Stimulated activated naive CD8-positive, alpha-beta T cell treated with anti-CD3 and anti-CD28 coated beads, Interleukin-15, Interleukin-2, amounts not matched to agents 100 U/mL and 50 U/mL, for 24 hours (primary cell): Measurements from ENCODE around the gene KRTAP10-5.
"Not testable (repeated sequence)": the region's sequence is repeated elsewhere in the genome, so short reads cannot be mapped to it uniquely, and the experiment has no call there.

Experiments
- ATAC-seq: fragments of 150-1000 bp; cut with Tn5 transposase; one replicate; pipeline ENCODE4 v1.10.0; 2021
- DNase-seq: peaks from one replicate; pipeline ENCODE4 v3.0.0; 2021

KRTAP10-5 gene

GRCh38 chr21:44571844-44572782, 8.3 kb downstream of the KRTAP10-5 start:
- DNase-seq: no peak
- no peak for ATAC-seq

GRCh38 chr21:44571296-44571695, 9.1 kb downstream of the KRTAP10-5 start:
- DNase-seq: no peak
- no peak for ATAC-seq

GRCh38 chr21:44569861-44570517, 10.4 kb downstream of the KRTAP10-5 start:
- DNase-seq (no peak), ATAC-seq (no peak)

DNA sequence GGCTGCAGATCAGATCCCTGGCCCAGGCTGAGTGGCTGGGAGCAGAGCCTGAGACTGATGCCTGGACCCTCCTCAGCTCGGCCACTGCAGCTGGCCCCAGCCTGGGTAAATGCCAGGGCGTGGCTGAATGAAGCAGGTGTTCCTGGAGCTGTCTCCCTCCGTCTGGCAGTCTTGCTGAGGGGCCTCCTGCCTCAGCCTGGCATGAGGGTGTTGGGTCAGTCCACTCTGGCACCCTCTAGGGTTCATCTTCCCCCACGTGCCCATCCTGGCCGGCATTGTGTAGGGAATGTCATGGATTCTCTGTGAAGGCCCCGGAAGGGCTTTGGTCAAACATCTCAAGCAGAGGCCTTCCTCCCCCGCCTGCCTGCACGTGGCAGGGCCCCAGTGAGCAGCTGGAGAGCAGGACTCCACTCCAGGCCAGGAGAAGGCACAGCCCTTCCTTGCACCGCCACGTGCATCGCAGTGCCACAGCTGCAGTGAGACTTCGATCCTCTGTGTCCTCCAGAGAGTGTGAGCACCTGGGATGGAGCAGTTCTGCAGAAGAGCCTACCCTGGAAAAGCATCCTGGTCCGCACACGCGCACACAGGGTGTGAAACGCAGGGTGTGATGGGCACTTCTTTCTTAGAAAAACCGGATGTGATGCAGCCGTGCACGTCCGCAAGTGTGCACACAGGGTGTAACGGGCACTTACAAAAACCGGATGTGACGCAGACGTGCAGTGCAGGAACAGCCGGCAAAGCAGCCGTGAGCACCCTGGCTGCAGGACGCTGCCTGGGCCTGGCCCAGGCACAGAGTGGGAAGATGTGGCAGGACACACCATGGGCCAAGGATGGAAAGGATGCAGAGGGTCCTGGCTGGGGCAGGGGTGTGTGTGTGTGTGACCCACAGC, 11.5 kb downstream of the KRTAP10-5 start:
- DNase-seq (no peak), ATAC-seq (peak; percentile 28)

DNA sequence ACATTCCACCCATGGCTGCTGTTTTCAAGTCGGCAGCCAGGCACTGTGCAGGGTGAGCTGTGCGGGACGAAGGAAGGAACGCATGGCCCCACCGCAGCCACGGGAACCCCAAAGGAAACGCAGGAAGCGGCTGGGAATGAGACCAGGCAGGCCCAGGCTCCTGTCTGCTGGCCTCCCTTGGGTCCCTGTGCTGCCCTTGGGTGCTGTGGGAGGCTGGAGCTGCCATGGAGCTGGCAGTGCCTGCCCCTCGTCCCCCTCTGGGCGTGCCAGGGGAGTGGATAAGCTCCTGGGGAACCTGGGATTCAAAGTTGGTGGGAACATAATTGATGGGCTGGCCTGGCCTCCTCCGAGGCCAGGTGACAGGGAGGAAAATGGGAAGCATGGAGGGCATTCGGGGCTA, 12.1 kb downstream of the KRTAP10-5 start:
- ATAC-seq (no peak), DNase-seq (no peak)

DNA sequence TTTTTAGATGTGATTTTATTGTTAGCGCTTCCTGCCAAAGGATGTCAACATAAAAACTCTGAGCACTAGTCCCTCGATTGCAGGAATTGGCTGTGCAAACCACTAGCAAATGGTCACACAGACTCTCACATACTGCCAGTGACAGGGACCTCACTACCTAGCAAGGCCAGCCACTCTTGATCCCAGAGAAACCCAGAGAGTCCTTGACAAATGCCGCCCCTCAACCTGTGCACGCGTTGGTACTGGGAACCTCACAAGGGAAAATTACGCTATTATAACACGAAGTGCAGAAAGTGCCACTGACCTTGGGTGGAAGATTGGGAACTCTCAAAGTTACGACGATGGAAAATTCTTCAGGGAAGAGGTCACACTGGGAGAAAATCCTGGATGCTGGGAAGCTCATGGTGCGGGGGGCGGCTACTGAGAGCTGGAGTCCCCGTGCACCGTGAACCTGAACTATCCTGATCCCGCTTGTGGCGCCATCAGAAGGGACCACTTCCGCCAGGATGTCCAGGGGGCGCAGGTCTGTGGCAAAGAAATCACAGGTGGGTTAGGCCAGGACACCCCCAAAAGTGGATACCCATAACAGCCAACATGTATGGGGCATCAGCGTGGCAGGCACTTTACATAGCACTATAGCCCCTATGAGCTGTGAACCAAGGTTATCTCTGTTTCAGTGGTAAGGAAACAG, 12.8 kb downstream of the KRTAP10-5 start:
- ATAC-seq (no peak), DNase-seq (no peak)

DNA sequence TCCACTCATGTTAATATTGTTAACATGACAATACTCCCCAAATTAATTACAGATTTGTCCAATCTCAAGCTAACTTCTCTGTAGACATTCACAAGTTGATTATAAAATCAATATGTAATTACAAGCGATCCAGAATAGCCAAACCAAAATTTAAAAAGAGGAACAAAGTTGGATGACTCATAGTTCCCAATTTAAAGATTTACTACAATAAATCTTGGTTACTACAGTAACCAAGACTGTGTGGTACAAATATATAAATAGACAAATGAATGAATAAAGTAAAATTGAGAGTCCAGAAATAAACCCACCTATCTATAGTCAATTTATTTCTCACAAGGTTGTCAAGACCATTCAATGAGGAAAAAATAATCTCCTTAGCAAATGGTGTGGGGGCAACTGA, 14.0 kb downstream of the KRTAP10-5 start:
- DNase-seq: no peak
- no peak for ATAC-seq

DNA sequence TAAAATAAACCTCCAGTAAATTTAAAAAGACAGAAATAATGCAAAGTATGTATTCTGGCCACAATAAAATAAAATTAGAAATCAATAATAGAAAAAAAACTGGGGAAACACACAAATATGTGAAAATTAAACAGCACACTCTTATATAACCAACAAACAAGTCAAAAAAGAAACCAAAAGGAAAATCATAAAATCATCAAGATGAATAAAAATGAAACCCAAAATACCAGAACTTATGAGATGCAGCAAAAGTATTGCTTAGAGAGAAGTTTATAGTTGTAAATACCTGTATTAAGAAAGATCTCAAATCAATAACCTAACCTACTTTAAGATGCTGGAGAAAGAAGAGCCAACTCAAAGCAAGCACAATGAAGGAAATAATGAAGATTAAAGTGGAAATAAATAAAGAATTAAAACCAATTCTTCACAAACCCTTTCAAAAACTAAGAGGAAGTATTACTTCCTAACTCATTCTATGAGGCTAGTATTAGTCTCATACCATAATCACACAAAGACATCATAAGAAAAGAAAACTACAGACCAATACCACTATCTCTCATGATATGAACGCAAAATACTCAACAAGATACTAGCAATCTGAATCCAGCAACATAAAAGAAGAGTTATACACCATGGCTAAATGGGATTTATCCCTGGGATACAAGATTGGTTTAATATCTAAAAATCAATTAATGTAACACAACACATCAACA, 15.4 kb downstream of the KRTAP10-5 start:
- ATAC-seq: no peak
- no peak for DNase-seq

GRCh38 chr21:44564099-44564498, 16.3 kb downstream of the KRTAP10-5 start:
- ATAC-seq: no peak
- no peak for DNase-seq

DNA sequence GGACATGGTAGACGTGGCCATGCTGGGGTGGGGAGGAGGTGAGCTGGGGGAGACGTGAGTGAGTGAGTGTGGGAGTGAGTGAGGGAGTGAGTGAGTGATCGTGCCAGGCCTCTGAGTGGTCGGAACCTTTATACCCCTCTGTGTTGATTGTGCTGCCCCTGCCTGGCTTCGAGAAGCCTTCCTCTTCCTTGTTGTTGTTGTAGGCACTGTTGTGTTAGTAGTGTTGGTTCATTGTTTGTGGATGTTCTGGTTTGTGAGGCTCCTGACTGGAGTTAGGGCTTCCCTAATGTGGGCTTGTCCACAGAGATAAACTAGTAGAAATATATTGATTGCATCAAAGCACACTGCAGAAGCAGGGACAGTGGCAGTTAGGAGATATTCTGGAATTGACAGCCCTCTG, 21.7 kb downstream of the KRTAP10-5 start, which contains the start of gene KRTAP10-3:
KRTAP10-3 (minus strand) TSS at position 101 of the 400 bp plus-strand sequence; CDS start at position 21, 80 bp downstream.
- no peak for ATAC-seq
- DNase-seq: no peak

DNA sequence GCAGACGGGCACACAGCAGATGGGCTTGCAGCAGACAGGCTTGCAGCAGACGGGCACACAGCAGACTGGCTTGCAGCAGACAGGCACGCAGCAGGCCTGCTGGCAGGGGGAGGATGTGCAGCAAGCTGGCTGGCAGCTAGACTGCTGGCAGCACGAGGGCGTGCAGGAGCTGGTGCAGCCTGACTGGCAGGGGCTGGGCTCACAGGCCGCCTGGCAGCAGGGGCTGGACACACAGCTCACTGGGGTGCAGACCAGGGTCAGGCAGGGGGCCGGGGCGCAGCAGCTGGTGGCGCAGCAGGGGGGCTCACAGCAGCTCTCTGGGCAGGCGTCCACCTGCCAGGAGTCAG, 22.1 kb downstream of the KRTAP10-5 start:
- DNase-seq, ATAC-seq: not testable (repeated sequence)

- ATAC-seq (no peak), DNase-seq (no peak)
Measured at GRCh38 chr21:44557491-44558328, 22.7 kb downstream of the KRTAP10-5 start.

DNA sequence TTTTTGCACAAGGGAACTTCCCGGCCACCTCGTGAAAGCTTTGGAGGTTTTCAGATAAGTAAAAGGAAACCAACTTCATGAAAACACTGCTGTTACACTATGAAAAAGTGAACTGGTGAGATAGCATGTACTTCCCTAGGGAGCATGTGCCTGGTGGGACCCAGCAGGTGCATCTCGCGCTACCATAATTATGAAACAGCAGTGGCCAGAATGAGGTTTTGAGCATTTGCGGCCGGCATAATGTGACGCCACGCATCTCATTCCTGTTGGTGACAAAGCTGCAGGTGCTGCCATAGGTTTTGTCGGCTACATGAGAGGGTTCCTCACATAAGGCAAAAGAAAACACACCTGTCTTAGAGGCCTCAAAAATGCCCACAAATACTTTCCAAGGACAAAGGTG, 23.5 kb downstream of the KRTAP10-5 start:
- no peak for ATAC-seq
- DNase-seq: no peak

- ATAC-seq: no peak
Measured at GRCh38 chr21:44555200-44555875, 25.1 kb downstream of the KRTAP10-5 start.

DNA sequence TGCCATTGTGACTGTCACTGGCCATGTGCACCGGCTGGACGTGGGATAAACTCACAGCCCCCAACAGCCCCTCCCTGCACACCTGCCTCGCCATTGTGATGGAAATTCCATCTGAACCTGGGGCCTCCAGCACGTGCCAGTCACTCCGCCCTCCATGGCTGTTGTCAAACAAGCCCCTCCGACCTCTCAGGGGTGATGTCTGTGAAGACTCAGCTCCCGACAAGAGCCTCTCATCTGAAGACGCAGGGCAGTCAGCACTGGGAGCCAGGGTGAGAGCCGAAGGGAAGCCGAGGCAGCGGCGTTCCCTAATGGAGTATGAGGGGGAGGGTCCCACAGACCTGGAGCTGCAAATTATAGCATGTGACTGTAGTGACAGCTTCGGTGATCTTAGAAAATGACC, 27.7 kb downstream of the KRTAP10-5 start:
- DNase-seq (no peak), ATAC-seq (no peak)

More at GRCh38 chr21:44555200-44555875, 25.1 kb downstream of the KRTAP10-5 start:
- no peak for DNase-seq

GRCh38 chr21:44552136-44552535, 28.3 kb downstream of the KRTAP10-5 start:
- no peak for DNase-seq

DNA sequence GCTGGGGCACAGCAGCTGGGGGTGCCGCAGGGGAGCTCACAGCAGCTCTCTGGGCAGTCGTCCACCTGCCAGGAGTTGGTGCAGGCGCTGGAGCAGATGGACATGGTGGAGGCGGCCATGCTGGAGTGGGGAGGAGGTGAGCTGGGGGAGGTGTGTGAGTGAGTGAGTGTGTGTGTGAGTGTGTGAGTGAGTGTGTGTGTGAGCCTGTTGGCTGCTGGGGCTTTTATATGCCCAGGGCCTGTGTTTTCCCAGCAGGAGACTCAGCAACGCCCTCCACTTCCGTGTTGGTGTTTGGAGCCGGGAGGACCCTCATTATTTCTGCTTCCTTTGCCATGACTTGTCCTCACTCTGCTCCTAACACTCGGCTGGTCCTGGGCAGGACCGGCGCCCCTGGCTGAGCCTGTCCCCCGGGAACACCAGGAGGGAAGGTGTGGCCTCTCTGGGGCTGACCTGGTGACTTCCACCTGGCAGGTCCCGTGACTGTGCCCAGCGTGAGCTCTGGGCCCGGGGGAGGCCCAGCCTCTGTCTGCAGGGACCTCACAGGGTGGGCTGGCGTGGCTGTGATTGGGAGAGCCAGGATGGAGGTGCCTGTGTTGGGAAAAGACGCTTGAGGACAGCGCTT, 29.0 kb downstream of the KRTAP10-5 start, which contains the start of gene KRTAP10-2:
KRTAP10-2 (minus strand) TSS at position 166 of the 622 bp plus-strand sequence; CDS start at position 119, 47 bp downstream.
- ATAC-seq (no peak), DNase-seq (no peak)

More at GRCh38 chr21:44552136-44552535, 28.3 kb downstream of the KRTAP10-5 start:
- no peak for ATAC-seq

GRCh38 chr21:44550807-44551206, 29.6 kb downstream of the KRTAP10-5 start:
- DNase-seq: no peak
- no peak for ATAC-seq

GRCh38 chr21:44550285-44550684, 30.1 kb downstream of the KRTAP10-5 start:
- not testable (repeated sequence) for DNase-seq
- ATAC-seq: peak; percentile 33
